ENCODE data around the gene MRPL12. TPM values are rescaled to one million over a fixed set of nuclear protein-coding genes. Genes with fewer than 3 reads are reported as not detected.

MRPL12 gene
- total and polyA plus RNA-seq, 2 experiments from 2014 or later, result 24.5 to 94.6 TPM

- Histone ChIP-seq H3K79me2 (peaks cover 15% of the 10 kb centered on the region), H4K20me1 (ENCODE audit: insufficient read depth, poor library complexity, severe bottlenecking) (no peaks in the 10 kb centered on the region), H3K36me3 (replicated peaks; ENCODE audit: insufficient read depth, low read depth) (no peaks in the 10 kb centered on the region), H3K27me3 (no peaks in the 10 kb centered on the region), H3K9me3 (ENCODE audit: low read depth) (no peaks in the 10 kb centered on the region), H3K27ac (no peak overlapping the region), H3K4me3 (no peak overlapping the region), H3K4me2 (no peak overlapping the region), H3K9me2 (replicated peaks; ENCODE audit: insufficient read depth) (no peaks in the 10 kb centered on the region), H2AFZ (no peak overlapping the region), H3K4me1 (ENCODE audit: insufficient read depth) (no peaks in the 10 kb centered on the region)
- no peak for TF ChIP-seq EZH2phosphoT487 (IDR thresholded peaks at IDR 0.05; ENCODE audit: low read depth, severe bottlenecking, unreplicated experiment)
- TF ChIP-seq CTCF (IDR thresholded peaks at IDR 0.05; ENCODE audit: poor library complexity), result no peak
- TF ChIP-seq EZH2 (IDR thresholded peaks at IDR 0.05; ENCODE audit: borderline replicate concordance), result no peak
- WGBS (ENCODE audit: low lambda C conversion rate, missing lambda C conversion rate), result 90% methylated on average over 17 of the region's 17 CpGs
- DNase-seq (ENCODE audit: low spot score), result no peak
Measured at GRCh38 chr17:81676906-81677305, 26.3 kb upstream of the MRPL12 start.

- no peaks in the 10 kb centered on the region for H3K36me3 ChIP-seq (replicated peaks; ENCODE audit: insufficient read depth, low read depth)
- H4K20me1 ChIP-seq (ENCODE audit: insufficient read depth, poor library complexity, severe bottlenecking), result peaks cover 5% of the 10 kb centered on the region
- no peak overlapping the region for H3K27ac ChIP-seq
- no peak overlapping the region for H3K4me3 ChIP-seq
- no peaks in the 10 kb centered on the region for H3K9me2 ChIP-seq (replicated peaks; ENCODE audit: insufficient read depth)
- no peak for TF ChIP-seq EZH2 (IDR thresholded peaks at IDR 0.05; ENCODE audit: borderline replicate concordance)
- no peak for TF ChIP-seq CTCF (IDR thresholded peaks at IDR 0.05; ENCODE audit: poor library complexity)
- TF ChIP-seq EZH2phosphoT487 (IDR thresholded peaks at IDR 0.05; ENCODE audit: low read depth, severe bottlenecking, unreplicated experiment), result no peak
- H3K27me3 ChIP-seq, result no peaks in the 10 kb centered on the region
- peaks cover 43% of the 10 kb centered on the region for H3K79me2 ChIP-seq
- H3K9me3 ChIP-seq (ENCODE audit: low read depth), result no peaks in the 10 kb centered on the region
- no peak overlapping the region for H2AFZ ChIP-seq
- WGBS (ENCODE audit: low lambda C conversion rate, missing lambda C conversion rate), result 93% methylated on average over 11 of the region's 11 CpGs
- H3K4me1 ChIP-seq (ENCODE audit: insufficient read depth), result peaks cover 14% of the 10 kb centered on the region
- DNase-seq (ENCODE audit: low spot score), result no peak
- H3K4me2 ChIP-seq, result no peak overlapping the region
Measured at GRCh38 chr17:81680150-81680549, 23.0 kb upstream of the MRPL12 start.

- no peak for DNase-seq (ENCODE audit: low spot score)
Measured at GRCh38 chr17:81681672-81682071, 21.5 kb upstream of the MRPL12 start.

More at GRCh38 chr17:81681672-81682071, 21.5 kb upstream of the MRPL12 start:
- Histone ChIP-seq H3K79me2 (peaks cover 58% of the 10 kb centered on the region), H2AFZ (no peak overlapping the region), H3K27ac (no peak overlapping the region), H3K36me3 (replicated peaks; ENCODE audit: insufficient read depth, low read depth) (no peaks in the 10 kb centered on the region), H3K4me2 (no peak overlapping the region), H4K20me1 (ENCODE audit: insufficient read depth, poor library complexity, severe bottlenecking) (peaks cover 13% of the 10 kb centered on the region), H3K9me2 (replicated peaks; ENCODE audit: insufficient read depth) (no peaks in the 10 kb centered on the region), H3K27me3 (no peaks in the 10 kb centered on the region), H3K4me3 (no peak overlapping the region), H3K9me3 (ENCODE audit: low read depth) (no peaks in the 10 kb centered on the region), H3K4me1 (ENCODE audit: insufficient read depth) (peaks cover 18% of the 10 kb centered on the region)
- WGBS (ENCODE audit: low lambda C conversion rate, missing lambda C conversion rate), result 93% methylated on average over 17 of the region's 17 CpGs
- TF ChIP-seq EZH2phosphoT487 (IDR thresholded peaks at IDR 0.05; ENCODE audit: low read depth, severe bottlenecking, unreplicated experiment), result no peak
- TF ChIP-seq EZH2 (IDR thresholded peaks at IDR 0.05; ENCODE audit: borderline replicate concordance), result no peak
- TF ChIP-seq CTCF (IDR thresholded peaks at IDR 0.05; ENCODE audit: poor library complexity), result no peak

All from hepatocyte (in vitro differentiated cells).